Measurements from ENCODE around the gene HIP1R.

DNA sequence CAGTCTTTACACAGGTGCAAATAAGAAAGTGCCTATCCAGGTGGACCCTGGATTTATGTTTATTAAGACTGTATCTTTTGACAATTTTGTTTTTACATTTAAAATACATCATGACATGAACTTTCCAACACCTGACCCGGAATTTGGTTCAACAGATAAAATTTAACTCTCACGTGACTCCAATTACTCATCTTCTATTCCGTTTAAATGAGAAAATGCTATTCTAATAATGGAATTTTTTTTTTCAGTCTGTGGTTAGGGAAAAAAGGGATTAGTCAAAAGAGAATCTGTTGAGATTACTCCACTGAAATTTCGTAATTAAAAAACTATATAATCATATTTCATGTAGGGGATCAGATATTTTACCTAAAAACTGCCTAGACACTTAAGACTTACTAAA lies 49.6 kb downstream of the HIP1R start:
- no peak for TF ChIP-seq POLR2AphosphoS5 (IDR thresholded peaks at IDR 0.05; ENCODE audit: low read length)
- no peak for TF ChIP-seq FOS (IDR thresholded peaks at IDR 0.05; ENCODE audit: borderline replicate concordance, extremely low read depth, insufficient read length)
- TF ChIP-seq HCFC1 (IDR thresholded peaks at IDR 0.05; ENCODE audit: low read length): no peak
- TF ChIP-seq, protein P1, sequence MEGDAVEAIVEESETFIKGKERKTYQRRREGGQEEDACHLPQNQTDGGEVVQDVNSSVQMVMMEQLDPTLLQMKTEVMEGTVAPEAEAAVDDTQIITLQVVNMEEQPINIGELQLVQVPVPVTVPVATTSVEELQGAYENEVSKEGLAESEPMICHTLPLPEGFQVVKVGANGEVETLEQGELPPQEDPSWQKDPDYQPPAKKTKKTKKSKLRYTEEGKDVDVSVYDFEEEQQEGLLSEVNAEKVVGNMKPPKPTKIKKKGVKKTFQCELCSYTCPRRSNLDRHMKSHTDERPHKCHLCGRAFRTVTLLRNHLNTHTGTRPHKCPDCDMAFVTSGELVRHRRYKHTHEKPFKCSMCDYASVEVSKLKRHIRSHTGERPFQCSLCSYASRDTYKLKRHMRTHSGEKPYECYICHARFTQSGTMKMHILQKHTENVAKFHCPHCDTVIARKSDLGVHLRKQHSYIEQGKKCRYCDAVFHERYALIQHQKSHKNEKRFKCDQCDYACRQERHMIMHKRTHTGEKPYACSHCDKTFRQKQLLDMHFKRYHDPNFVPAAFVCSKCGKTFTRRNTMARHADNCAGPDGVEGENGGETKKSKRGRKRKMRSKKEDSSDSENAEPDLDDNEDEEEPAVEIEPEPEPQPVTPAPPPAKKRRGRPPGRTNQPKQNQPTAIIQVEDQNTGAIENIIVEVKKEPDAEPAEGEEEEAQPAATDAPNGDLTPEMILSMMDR (IDR thresholded peaks at IDR 0.05 in 2 of 3, conservative IDR thresholded peaks at IDR 0.05 in 1 of 3; ENCODE audit: control insufficient read depth in 2 of 3, extremely low read depth in 1 of 3, insufficient read depth in 1 of 3, low read depth in 3 of 3, low read length in 3 of 3): no peak
- no peak for TF ChIP-seq BRCA1 (IDR thresholded peaks at IDR 0.05; ENCODE audit: low read depth, low read length)
- no peak for TF ChIP-seq TCF12 (IDR thresholded peaks at IDR 0.05; ENCODE audit: low read depth, low read length)
- TF ChIP-seq RAD21 (IDR thresholded peaks at IDR 0.05; ENCODE audit: insufficient read depth, low read depth, low read length): no peak
- no peak for TF ChIP-seq TBL1XR1 (IDR thresholded peaks at IDR 0.05; ENCODE audit: low read depth, low read length)
- no peak for TF ChIP-seq YBX1 (IDR thresholded peaks at IDR 0.05)

All from GM12878 (cell line).